ENCODE data around the gene MAML2.

DNA sequence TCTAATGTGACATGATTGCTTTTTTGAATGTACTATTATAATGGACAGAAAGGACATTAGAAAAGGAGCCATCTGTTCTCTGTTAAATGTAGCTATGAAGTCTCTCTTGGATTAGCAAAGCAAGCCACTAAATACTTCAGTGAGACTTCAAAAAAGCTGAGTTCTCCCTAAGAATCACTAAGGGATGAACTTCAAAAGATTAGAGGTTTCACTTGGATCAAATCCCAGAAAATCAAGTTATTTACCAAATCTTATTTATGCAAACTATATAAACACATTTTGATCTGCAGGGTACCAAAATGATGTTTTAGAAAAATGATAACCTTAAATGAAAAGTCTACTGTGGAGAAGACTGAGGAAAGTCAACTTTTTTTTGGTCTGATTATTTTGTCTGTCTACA, 337.0 kb downstream of the MAML2 start:
- TF ChIP-seq, protein P1, sequence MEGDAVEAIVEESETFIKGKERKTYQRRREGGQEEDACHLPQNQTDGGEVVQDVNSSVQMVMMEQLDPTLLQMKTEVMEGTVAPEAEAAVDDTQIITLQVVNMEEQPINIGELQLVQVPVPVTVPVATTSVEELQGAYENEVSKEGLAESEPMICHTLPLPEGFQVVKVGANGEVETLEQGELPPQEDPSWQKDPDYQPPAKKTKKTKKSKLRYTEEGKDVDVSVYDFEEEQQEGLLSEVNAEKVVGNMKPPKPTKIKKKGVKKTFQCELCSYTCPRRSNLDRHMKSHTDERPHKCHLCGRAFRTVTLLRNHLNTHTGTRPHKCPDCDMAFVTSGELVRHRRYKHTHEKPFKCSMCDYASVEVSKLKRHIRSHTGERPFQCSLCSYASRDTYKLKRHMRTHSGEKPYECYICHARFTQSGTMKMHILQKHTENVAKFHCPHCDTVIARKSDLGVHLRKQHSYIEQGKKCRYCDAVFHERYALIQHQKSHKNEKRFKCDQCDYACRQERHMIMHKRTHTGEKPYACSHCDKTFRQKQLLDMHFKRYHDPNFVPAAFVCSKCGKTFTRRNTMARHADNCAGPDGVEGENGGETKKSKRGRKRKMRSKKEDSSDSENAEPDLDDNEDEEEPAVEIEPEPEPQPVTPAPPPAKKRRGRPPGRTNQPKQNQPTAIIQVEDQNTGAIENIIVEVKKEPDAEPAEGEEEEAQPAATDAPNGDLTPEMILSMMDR (IDR thresholded peaks at IDR 0.05; ENCODE audit: poor library complexity), result no peak
- TF ChIP-seq EZH2 (IDR thresholded peaks at IDR 0.05; ENCODE audit: borderline replicate concordance), result no peak
- no peak for TF ChIP-seq EZH2phosphoT487 (IDR thresholded peaks at IDR 0.05; ENCODE audit: low read depth, severe bottlenecking, unreplicated experiment)

Data from hepatocyte (in vitro differentiated cells).